HUES6 (cell line): Measurements from ENCODE around the gene APOA5.

Source experiments
- H3K27ac ChIP-seq: 2 replicates; pipeline ENCODE4 v1.7.0; 2013; ENCODE audit warnings: low read depth, mild to moderate bottlenecking, low read length, inconsistent platforms
- H3K27me3 ChIP-seq: 2 replicates; pipeline ENCODE4 v1.6.1; 2013; ENCODE audit warnings: low read length; ENCODE audit not compliant: control insufficient read depth, insufficient read depth
- H3K36me3 ChIP-seq: 2 replicates; pipeline ENCODE4 v1.6.1; 2013; ENCODE audit warnings: low read length; ENCODE audit not compliant: control insufficient read depth, insufficient read depth
- H3K4me1 ChIP-seq: 2 replicates; pipeline ENCODE4 v1.6.1; 2013; ENCODE audit warnings: low read length; ENCODE audit not compliant: control insufficient read depth, insufficient read depth
- H3K4me3 ChIP-seq: 2 replicates; pipeline ENCODE4 v1.5.1; 2013; ENCODE audit warnings: low read depth, low read length
- H3K9ac ChIP-seq: one replicate; pipeline ENCODE4 v1.6.1; 2013; ENCODE audit warnings: mild to moderate bottlenecking, low read length
- H3K9me3 ChIP-seq: 2 replicates; pipeline ENCODE4 v1.6.1; 2013; ENCODE audit warnings: low read depth, low read length; ENCODE audit not compliant: control insufficient read depth, insufficient read depth

Gene APOA5

DNA sequence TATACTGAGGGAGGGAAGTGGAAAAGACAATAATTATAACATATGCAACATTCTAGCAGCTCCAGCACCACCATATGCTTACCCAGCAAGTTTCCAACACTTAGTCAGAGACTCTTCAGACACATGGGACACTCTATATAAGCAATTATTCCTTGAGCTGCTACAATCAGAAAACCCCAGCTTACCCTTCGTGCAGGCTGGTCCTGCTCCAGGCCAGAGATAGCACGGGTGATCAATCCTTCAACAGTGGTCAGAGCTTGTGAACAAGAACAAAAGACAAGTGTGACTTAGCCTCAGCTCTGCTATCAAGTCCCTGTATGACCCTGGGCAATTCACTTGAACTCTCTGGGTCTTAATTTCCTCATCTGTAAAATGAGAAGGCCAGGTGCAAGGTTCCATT, 5.4 kb downstream of the APOA5 start:
- H3K27ac ChIP-seq, result no peak overlapping the region
- peaks cover 8% of the 10 kb centered on the region for H3K4me1 ChIP-seq
- H3K9ac ChIP-seq, result no peak overlapping the region
- H3K36me3 ChIP-seq, result peaks cover 52% of the 10 kb centered on the region
- H3K4me3 ChIP-seq, result peak overlapping the region; percentile 95; the same call in 1 of the 2 replicates
- H3K27me3 ChIP-seq, result peaks cover 28% of the 10 kb centered on the region
- H3K9me3 ChIP-seq, result no peaks in the 10 kb centered on the region

- Histone ChIP-seq H3K4me1 (0 out of 2 replicates have a peak, but pooled peaks cover 4% of the 10 kb centered on the region), H3K36me3 (peaks cover 85% of the 10 kb centered on the region), H3K4me3 (no peak overlapping the region), H3K27ac (no peak overlapping the region), H3K27me3 (no peaks in the 10 kb centered on the region), H3K9ac (no peak overlapping the region), H3K9me3 (no peaks in the 10 kb centered on the region)
These were observed 9.0 kb downstream of the APOA5 start for GRCh38 chr11:116782728-116783127.

DNA sequence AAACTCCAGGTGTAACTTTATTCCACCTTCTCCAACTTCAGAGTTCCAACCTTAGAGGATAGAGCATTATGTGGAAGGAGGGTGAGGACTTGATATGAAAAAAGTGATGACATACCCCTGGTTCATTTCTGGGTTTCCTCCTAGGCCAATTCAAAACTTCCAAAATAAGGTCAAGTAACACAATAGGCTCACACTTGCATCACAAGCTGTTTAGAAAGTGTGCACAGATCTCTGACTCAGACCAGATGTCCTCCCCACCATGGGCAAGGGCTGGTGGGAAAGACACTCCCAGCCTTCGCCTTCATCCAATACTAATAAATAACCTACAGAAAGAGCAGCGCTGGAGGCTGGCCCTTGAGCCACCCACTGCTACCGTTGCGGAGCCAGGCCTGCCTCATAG, 13.1 kb downstream of the APOA5 start:
- no peaks in the 10 kb centered on the region for H3K9me3 ChIP-seq
- H3K9ac ChIP-seq, result no peak overlapping the region
- no peak overlapping the region for H3K27ac ChIP-seq
- H3K4me1 ChIP-seq, result peaks cover 3% of the 10 kb centered on the region; the same call in 1 of the 2 replicates
- peaks cover 70% of the 10 kb centered on the region for H3K36me3 ChIP-seq
- H3K27me3 ChIP-seq, result no peaks in the 10 kb centered on the region
- H3K4me3 ChIP-seq, result no peak overlapping the region

- H3K27ac ChIP-seq, result no peak overlapping the region
- H3K36me3 ChIP-seq, result peaks cover 55% of the 10 kb centered on the region
- H3K27me3 ChIP-seq, result no peaks in the 10 kb centered on the region
- H3K4me1 ChIP-seq, result peaks cover 5% of the 10 kb centered on the region; the same call in 1 of the 2 replicates
- H3K9ac ChIP-seq, result no peak overlapping the region
- H3K9me3 ChIP-seq, result no peaks in the 10 kb centered on the region
- H3K4me3 ChIP-seq, result no peak overlapping the region
These were observed 14.6 kb downstream of the APOA5 start for GRCh38 chr11:116777056-116777455.

DNA sequence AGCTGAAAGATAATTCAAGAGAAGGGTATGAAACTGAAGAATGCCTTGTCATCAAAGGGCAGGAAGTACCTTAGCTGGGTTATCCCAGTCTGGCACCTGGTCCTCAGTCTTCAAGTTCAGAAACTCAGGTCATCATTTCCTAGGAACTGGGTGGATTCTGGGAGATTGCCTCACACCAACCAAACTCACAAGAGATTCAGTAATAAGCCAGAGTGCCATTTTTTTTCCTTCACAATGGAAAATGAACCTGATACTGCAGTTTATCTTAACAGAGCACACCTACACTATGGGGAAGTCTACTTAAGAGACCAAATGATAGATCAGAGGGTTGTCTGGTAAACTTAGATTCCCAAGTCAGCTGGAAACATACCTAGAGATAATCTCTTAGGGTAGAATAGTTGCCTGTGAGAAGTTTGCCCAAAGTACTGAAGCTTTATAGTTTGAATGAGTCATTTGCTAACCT, 15.1 kb downstream of the APOA5 start:
- no peaks in the 10 kb centered on the region for H3K27me3 ChIP-seq
- H3K9ac ChIP-seq, result no peak overlapping the region
- peaks cover 9% of the 10 kb centered on the region; the same call in 1 of the 2 replicates for H3K4me1 ChIP-seq
- no peak overlapping the region for H3K27ac ChIP-seq
- no peak overlapping the region for H3K4me3 ChIP-seq
- H3K9me3 ChIP-seq, result no peaks in the 10 kb centered on the region
- H3K36me3 ChIP-seq, result peaks cover 52% of the 10 kb centered on the region

DNA sequence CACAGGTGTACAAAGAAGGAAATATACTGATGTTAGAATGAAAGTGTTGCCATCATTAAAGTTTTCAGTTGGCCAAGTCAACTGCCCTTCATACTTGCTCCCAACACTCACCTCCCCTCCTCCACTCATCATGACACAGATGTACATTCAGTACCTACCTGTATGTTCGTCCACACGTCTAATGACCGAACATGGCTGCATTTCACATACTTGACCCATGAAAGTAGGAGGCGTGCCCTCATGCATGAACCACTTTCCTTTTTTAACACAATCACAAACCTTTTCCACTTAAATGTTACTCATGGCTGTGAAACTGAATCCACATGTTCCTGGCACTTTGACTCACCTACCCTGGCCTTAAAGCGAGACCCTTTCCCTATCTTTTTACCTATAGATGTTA, 15.7 kb downstream of the APOA5 start:
- Histone ChIP-seq H3K4me3 (no peak overlapping the region), H3K27ac (no peak overlapping the region), H3K9me3 (no peaks in the 10 kb centered on the region), H3K9ac (no peak overlapping the region), H3K27me3 (no peaks in the 10 kb centered on the region), H3K4me1 (peaks cover 13% of the 10 kb centered on the region; the same call in 1 of the 2 replicates), H3K36me3 (peaks cover 47% of the 10 kb centered on the region)

GRCh38 chr11:116774661-116775060, 17.0 kb downstream of the APOA5 start:
- H3K36me3 ChIP-seq, result peaks cover 37% of the 10 kb centered on the region
- H3K27me3 ChIP-seq, result no peaks in the 10 kb centered on the region
- no peak overlapping the region for H3K4me3 ChIP-seq
- no peak overlapping the region for H3K9ac ChIP-seq
- no peak overlapping the region for H3K27ac ChIP-seq
- H3K4me1 ChIP-seq, result peaks cover 13% of the 10 kb centered on the region; the same call in 1 of the 2 replicates
- no peaks in the 10 kb centered on the region for H3K9me3 ChIP-seq

DNA sequence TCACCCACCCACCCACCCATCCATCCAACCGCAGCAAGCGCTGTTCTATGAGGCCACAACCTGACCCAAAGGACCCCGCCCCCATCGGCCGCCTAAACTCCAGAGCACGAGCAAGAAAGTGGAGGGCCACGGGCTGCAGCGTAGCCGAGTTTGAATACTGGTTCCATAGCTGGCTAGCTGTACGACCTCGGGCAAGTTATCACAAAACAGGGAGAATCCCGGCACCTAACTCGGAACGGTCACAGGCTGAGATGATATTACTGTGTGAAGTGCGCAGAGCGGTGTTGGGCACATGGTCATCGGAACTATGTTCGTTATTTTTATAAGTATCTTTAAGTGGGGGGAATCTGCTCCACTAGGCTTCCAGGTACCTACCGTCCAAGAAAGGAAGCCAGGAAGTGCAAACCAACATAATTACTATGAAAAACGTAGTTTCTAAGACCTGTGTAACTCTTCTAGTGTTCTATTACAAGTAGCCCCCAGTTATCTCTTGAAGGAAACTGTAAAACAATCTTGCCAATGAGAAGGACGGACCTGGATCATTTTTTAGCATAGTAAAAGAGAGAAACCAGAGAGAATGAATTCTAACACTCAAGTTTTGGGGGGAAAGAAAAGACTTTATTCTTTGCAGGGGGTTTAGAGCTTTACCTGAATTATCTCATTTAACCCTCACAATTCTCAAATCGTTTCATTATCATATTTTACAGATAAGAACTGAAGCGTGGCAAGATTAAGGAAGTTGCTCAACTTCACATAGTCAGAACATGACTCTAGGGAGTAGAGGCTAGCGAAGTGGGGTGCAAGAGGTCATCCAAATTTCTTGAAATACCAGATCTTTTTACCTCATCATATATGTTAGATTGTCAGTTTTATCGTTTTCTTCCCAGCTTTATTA, 18.2 kb downstream of the APOA5 start:
- peaks cover 33% of the 10 kb centered on the region for H3K36me3 ChIP-seq
- H3K4me3 ChIP-seq, result peak overlapping the region; percentile 95
- peak overlapping the region; percentile 73 for H3K9ac ChIP-seq
- no peaks in the 10 kb centered on the region for H3K27me3 ChIP-seq
- no peak overlapping the region for H3K27ac ChIP-seq
- H3K4me1 ChIP-seq, result peaks cover 13% of the 10 kb centered on the region; the same call in 1 of the 2 replicates
- H3K9me3 ChIP-seq, result no peaks in the 10 kb centered on the region

DNA sequence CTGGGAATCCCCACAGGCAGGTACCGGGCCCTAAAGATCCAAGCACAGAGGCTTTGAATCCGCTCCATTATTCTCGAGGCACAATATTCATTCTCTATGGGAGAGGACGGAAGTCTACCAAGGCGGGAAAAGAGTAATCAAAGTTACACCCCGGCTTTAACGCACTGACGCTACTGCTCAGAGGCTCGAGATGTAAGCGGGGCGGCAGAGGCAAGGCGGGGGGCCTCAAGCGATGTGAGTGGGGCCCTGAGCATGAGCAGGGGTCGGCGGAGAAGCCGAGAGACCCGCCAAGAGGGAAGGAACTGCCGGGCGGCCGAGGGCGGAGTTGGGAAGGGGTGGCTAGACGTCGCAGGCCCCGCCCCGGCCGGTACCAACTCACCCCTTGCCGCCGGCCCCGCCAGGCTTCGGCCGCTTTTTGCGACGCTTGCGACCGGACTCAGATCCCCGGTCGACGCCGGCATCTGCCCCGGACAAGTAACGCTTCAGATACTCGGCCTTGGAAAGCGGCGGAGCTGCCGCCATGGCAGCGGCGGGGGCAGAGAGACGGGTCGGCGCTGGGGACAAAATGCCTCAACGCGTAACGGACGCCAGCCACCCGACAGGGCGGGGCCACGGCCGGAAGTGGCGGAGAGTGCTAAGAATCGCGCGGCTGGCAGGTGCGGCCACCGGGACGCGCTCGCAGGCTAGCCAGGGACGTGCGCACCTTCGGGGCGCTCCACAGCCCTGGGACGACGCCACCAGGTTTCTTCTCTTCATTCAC, 19.1 kb downstream of the APOA5 start, which contains the start of gene BUD13:
Gene BUD13, minus strand, starts transcription at position 545 of the 760 bp plus-strand sequence. Its CDS starts 23 bp downstream, at position 522.
- Histone ChIP-seq H3K9me3 (no peaks in the 10 kb centered on the region), H3K36me3 (peaks cover 30% of the 10 kb centered on the region), H3K27ac (peak within 1 kb of the TSS; percentile 82), H3K9ac (peak within 1 kb of the TSS; percentile 96), H3K4me3 (peak within 1 kb of the TSS; percentile 95), H3K27me3 (no peaks in the 10 kb centered on the region), H3K4me1 (peaks cover 13% of the 10 kb centered on the region; the same call in 1 of the 2 replicates)

- H3K4me3 ChIP-seq, result peak overlapping the region; percentile 95
- H3K9me3 ChIP-seq, result no peaks in the 10 kb centered on the region
- H3K9ac ChIP-seq, result peak overlapping the region; percentile 96
- H3K27ac ChIP-seq, result no peak overlapping the region
- peaks cover 13% of the 10 kb centered on the region; the same call in 1 of the 2 replicates for H3K4me1 ChIP-seq
- no peaks in the 10 kb centered on the region for H3K27me3 ChIP-seq
- H3K36me3 ChIP-seq, result peaks cover 28% of the 10 kb centered on the region
These were observed 19.7 kb downstream of the APOA5 start for GRCh38 chr11:116771935-116772334.
